Islet precursor cell (in vitro differentiated cells): ENCODE data around the gene DDHD1.
A peak's percentile ranks its signal among the peaks of the same experiment; 100 is the strongest.

Experiments
- DNase-seq: peaks from one replicate; pipeline ENCODE4 v3.0.0-alpha.2; 2018

DDHD1 gene

GRCh38 chr14:53027562-53027961 is 125.6 kb downstream of the DDHD1 start:
- no peak for DNase-seq

DNA sequence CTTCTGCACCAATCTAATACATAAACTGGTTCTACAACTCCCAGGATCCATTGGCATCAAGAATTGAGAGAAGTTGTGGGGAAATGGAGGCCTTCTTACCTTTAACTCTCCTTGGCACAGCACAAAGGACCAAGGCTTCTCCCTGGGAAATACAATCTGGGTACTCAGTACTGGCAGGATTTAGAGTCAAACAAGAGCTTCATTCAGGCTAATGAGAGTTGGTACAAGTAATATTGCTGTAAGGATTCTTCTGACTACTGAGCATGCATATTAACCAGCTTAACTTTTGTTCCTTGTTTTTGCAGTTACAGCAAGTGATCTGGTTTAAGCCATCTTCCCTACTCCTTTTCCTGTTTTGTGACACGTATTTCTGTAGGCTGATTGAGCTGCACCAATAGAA is 126.1 kb downstream of the DDHD1 start:
- DNase-seq = no peak

- no peak for DNase-seq
Measured at GRCh38 chr14:53023325-53023724, 129.8 kb downstream of the DDHD1 start.

DNA sequence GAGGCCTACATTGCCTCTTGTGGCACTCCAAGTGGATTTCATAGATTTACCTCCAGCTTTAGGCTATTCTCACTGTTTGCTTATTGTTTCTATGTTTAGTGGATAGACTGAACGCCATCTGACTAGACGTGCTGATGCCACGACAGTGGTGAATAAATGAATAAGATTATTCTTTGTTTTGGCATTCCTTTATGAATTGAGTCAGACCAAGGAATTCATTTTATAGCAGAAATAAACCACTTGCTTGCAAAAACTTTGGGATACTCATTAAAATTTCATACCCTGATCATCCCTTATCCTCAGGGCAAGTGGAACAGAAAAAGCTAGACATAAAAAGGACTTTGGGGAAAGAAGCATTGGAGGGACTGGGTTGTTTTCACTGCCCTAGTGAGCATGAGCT is 130.5 kb downstream of the DDHD1 start:
- no peak for DNase-seq

DNA sequence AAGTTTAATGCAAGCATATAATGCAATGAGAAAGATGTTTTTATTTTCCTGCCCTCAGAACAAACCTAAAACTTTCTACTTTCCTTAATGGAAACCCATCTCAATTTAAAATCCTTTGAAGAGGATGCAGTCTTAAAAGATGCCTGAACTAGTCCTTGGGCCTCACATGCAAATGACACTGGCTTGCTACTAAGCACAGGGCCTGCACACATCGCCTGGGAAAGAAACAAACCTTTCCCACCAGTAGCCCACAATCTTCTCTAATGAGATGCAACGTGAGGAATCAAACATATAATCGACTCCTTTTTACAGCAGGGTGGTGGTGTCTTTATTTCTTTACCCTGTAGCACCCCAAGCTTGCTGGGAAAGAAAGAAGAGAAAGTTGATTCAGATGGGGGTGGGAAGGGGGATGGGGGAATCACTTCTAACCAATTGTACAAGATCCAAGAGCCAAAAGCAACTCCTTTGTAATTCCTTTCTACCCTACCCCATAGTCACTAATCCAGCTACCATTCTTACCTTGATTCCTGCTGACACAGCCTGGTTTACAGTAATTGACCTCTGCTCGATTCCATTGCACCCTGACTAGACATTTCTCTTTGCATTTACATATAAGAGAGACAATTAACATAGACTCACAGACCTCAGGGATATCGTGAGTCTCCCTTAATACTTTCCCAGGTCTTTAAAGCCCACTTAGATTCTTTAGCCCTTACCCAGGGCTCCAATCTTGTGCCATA is 132.8 kb downstream of the DDHD1 start:
- DNase-seq = no peak

GRCh38 chr14:53019406-53019805 is 133.7 kb downstream of the DDHD1 start:
- DNase-seq = no peak

- DNase-seq = no peak
Measured at GRCh38 chr14:53017837-53018236, 135.3 kb downstream of the DDHD1 start.

- DNase-seq = no peak
Measured at GRCh38 chr14:53016919-53017318, 136.2 kb downstream of the DDHD1 start.

DNA sequence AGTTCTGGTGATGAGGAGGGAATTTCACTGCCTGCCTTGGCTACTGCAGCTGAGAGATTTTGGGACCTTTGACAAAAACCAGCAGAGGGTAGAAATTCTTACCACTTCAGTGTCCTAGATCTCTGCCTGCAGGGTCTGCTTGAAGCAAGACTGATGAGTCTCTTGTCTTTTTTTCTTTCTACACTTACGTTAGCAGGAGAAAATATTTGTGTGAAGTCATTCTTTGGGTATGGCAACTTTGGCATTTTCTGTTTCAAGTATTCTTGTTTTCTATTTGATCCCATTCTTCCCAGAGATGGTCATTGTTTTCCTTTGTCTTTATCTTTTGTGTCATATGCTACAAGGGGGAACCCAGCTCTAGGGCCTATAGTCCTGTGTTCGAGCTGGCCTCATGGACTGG is 136.6 kb downstream of the DDHD1 start:
- DNase-seq = no peak

DNA sequence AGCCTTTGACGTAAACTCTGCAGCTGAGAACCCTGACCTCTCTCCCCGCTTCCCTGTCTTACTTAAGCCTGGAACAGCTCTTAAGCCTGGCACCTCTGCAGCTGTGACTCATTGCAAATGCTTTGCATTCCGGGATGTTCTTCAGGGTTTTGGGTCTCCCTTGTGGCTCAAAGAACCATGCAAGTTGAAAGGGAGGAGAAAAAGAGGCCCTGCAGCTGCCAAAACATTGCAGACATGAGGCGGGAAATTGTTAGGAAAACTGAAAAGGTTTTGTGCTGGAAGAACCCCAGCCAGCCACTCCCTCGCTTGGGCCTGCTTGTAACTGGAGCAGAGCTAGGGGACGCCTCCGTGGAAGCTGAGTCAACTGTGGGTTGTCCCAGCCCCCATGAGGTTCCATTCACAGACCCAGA is 142.1 kb downstream of the DDHD1 start:
- peak; percentile 95 for DNase-seq

DNA sequence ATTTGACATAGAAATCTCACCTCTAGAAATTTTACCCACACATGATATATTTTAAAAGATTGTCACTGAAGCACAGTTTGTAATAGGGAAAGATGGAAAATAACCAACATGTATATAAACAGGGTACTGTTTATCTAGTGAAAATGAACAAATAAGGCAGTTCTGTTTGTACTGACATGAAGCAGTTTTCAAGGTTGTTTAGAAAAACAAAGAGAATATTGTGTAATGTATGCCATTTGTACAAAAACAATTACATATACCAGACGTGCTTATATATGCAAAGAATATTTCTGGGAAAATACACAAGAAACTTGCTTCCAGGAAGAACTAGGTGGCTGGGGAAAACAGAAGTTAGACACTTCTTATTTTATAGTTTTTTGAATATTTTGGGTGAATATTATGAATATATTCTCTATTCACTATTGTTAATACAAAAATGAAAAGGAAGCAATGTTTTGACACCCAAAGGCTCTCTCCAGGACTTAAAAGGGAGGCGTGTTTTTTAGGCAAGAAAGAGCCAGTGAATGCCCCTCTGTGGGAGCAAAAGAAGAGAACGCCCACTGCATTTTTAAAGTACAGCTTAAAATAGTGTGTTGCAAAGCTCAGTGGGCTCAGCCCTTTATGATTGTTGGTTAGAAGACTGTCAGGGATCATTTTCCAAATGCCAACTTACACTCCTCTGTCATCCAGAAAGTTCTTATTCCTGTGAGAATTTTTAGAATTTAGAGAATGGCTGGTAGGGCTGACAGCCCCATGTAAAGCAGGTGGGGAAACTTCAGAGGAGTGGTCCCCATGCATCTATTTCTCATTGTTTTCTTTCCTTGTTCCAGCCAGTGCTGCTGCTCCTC is 142.7 kb downstream of the DDHD1 start:
- no peak for DNase-seq

GRCh38 chr14:53006931-53007562 is 146.1 kb downstream of the DDHD1 start:
- DNase-seq = no peak

GRCh38 chr14:53004976-53005375 is 148.1 kb downstream of the DDHD1 start:
- DNase-seq = no peak

DNA sequence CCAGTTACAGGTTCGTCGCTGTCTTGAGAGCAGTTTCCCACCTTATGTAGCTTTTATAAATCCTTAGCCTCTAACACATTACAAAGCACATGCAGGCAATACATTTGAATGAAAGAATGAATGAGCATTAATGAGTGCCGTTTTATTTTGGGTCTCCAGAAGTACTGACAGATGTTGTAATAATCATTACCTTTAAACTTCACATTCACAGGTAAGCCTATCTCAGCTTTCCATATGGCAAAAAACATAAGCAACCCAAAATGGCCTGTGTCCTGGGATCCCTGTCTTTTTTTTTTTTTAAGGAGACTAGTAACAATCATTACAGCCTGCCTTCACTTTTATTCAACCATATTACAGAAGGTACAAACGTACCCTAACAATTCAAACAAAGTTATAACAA is 149.3 kb downstream of the DDHD1 start:
- DNase-seq = no peak

GRCh38 chr14:53002576-53002975 is 150.5 kb downstream of the DDHD1 start:
- peak; percentile 60 for DNase-seq

DNA sequence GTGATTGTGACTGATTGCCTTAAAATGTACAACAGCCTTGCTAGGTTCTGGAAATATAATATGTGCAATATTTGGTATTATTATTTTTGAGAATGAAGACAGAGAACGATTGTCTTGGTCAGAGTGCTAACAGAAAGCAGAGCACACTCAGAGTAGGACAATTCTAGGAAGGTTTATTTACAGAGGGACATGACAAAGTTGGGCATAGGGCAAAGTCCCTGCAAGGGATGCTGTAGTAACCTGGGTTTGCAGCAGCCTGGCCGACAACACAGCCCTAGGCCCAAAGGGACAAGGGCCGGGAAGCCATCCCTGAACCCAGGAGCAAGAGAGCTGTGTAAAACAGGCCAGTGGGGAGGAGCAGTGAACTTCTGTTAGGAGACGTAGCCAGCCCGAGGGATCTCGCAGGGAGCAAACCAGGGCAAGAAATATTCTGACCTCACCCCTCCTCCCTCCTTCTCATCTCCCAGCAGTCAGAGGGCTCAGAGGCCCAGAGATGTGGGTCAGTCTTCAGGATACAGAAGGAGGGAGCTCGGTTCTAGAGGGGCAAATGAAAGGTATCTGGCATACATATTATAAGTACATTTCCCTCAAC is 151.2 kb downstream of the DDHD1 start:
- DNase-seq = no peak

GRCh38 chr14:52998376-52999015 is 154.6 kb downstream of the DDHD1 start:
- DNase-seq = no peak

- DNase-seq = no peak
Measured at GRCh38 chr14:52996493-52996892, 156.6 kb downstream of the DDHD1 start.

- DNase-seq = no peak
Measured at GRCh38 chr14:52995998-52996397, 157.1 kb downstream of the DDHD1 start.

DNA sequence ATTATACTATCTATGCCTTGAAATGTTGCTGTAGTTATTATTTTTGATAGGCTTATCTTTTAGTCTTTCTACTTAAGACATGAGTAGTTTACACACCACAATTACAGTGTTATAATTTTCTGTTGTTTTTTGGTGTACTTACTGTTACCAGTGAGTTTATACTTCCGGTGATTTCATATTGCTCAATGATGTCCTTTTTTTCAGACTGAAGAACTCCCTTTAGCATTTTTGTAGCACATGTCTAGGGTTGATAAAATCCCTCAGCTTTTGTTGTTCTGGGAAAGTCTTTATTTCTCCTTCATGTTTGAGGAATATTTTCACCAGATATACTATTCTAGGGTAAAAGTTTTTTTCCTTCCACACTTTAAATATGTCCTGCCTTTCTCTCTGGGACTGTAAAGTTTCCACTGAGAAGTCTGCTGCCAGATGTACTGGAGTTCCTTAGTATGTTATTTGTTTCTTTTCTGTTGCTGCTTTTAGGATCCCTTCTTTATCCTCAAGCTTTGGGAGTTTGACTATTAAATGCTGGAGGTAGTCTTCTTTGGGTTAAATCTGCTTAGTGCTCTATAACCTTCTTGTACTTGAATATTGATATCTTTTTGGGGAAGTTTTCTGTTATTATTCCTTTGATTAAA is 160.8 kb downstream of the DDHD1 start:
- DNase-seq = no peak

DNA sequence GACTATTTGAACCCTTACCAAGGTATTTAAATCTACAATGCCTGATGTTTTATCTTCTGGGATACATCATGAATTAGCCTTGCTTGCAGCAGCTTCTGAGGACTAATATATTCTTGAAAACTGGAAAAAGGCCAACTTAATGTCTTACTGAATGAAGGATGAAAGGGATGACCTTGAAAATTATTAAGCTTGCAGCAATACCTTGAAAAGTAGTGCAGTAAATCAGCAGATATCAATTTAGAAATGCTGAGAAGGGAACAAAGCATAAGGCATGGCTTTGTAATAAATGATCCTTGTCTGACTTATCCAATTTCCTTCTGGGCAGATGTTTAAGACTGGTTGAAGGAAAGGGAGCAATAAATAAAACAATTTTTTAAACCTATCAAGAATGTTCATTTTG is 165.0 kb downstream of the DDHD1 start:
- DNase-seq = no peak

DNA sequence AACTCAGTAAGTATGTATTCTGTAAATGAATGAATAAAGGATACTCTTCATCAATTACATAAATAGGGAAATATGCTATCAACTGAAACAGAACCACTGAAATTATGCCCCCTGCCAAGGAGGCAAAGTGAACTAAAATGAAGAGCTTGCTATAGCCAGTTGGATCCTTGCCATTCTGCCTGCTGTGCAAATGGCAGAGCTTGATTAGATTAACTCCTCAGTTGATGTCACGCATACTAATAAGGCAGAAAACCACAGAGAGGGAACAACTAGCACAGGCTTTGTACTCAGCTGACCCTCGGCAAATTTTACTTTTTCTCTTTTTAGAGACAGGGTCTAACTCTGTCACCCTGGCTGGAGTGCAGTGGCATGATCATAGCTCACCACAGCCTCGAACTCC is 165.6 kb downstream of the DDHD1 start:
- no peak for DNase-seq
